ENCODE data around the gene CALU.

The CALU gene

DNA sequence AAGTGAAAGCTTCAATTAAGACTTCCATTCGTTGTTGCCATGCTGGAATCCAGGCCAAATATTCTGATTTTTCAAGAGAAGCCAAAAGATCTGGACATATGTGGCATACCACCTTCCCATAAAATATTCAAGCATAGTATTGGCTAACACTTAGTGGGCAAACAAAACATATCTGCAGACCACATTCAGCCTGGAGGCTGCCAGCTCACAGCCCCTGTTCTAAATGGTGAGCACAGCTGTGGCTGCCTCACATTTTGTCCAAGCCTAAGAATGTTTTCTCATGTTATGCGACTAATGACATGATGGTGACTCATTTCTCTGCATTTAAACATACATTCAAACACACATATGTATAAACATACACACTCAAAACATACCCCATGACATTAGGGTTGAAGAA is 10.6 kb upstream of the CALU start:
- no peaks in the 10 kb centered on the region for H3K36me3 ChIP-seq (ENCODE audit: insufficient read depth)
- no peak overlapping the region for H3K4me3 ChIP-seq (IDR thresholded peaks at IDR 0.05; ENCODE audit: insufficient read depth, low read depth, low read length)
- no peak overlapping the region for H3K27ac ChIP-seq
- no peaks in the 10 kb centered on the region for H3K27me3 ChIP-seq (ENCODE audit: insufficient read depth, low read depth)
- H3K4me2 ChIP-seq: no peak overlapping the region
- no peaks in the 10 kb centered on the region for H4K20me1 ChIP-seq (ENCODE audit: insufficient read depth)
- H2AFZ ChIP-seq (ENCODE audit: low read depth): no peak overlapping the region
- H3K79me2 ChIP-seq (ENCODE audit: insufficient read depth, low read depth): no peaks in the 10 kb centered on the region
- no peaks in the 10 kb centered on the region for H3K4me1 ChIP-seq (ENCODE audit: low read depth, poor library complexity, severe bottlenecking)
- no peak overlapping the region for H3K9ac ChIP-seq
- TF ChIP-seq, protein P1, sequence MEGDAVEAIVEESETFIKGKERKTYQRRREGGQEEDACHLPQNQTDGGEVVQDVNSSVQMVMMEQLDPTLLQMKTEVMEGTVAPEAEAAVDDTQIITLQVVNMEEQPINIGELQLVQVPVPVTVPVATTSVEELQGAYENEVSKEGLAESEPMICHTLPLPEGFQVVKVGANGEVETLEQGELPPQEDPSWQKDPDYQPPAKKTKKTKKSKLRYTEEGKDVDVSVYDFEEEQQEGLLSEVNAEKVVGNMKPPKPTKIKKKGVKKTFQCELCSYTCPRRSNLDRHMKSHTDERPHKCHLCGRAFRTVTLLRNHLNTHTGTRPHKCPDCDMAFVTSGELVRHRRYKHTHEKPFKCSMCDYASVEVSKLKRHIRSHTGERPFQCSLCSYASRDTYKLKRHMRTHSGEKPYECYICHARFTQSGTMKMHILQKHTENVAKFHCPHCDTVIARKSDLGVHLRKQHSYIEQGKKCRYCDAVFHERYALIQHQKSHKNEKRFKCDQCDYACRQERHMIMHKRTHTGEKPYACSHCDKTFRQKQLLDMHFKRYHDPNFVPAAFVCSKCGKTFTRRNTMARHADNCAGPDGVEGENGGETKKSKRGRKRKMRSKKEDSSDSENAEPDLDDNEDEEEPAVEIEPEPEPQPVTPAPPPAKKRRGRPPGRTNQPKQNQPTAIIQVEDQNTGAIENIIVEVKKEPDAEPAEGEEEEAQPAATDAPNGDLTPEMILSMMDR (conservative IDR thresholded peaks at IDR 0.05; ENCODE audit: low read depth, low read length): no peak

DNA sequence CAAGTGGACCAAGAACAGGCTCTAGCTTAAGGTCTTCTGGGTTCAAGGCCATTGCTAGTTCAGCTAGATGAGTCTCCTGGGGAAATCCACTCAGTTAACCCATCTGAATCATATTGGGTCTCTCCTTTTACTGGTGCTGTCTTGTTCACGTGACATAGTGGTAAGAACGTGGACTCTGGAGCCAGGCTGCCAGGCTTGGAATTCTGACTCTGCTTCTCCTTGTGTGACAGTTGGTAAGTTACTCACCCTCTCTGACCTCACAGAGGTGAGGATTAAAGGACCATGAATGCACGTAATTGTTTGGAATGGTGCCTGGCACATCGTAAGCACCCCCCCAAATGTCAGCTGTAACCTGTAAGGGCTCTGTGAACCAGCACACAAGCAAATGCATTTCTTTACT is 9.7 kb upstream of the CALU start:
- Histone ChIP-seq H3K9ac (no peak overlapping the region), H3K4me2 (no peak overlapping the region), H3K27ac (no peak overlapping the region), H3K27me3 (ENCODE audit: insufficient read depth, low read depth) (no peaks in the 10 kb centered on the region), H3K4me1 (ENCODE audit: low read depth, poor library complexity, severe bottlenecking) (no peaks in the 10 kb centered on the region), H3K79me2 (ENCODE audit: insufficient read depth, low read depth) (no peaks in the 10 kb centered on the region), H2AFZ (ENCODE audit: low read depth) (no peak overlapping the region), H3K4me3 (IDR thresholded peaks at IDR 0.05; ENCODE audit: insufficient read depth, low read depth, low read length) (no peak overlapping the region), H4K20me1 (ENCODE audit: insufficient read depth) (no peaks in the 10 kb centered on the region), H3K36me3 (ENCODE audit: insufficient read depth) (no peaks in the 10 kb centered on the region)
- TF ChIP-seq, protein P1 (conservative IDR thresholded peaks at IDR 0.05; ENCODE audit: low read depth, low read length): no peak

DNA sequence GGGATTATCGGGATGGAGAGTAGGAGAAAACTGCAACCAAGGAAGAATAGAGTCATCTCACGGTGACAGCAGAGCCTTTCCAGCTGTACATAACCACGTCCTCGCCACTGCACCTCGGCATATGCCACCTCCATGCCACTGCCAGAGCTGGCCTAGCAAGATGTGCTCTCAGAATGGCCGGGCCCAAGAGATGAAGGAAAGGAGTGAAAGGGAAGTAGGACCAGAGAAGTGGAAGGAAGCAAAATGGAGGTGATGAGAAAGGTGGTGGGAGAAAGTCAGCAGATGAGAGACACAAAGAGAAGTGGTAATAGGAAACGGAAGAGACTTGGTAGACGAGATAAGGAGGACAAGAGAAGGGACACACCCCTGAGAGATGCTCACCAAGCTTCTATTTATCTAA is 8.0 kb upstream of the CALU start:
- H3K36me3 ChIP-seq (ENCODE audit: insufficient read depth): no peaks in the 10 kb centered on the region
- no peak overlapping the region for H3K4me2 ChIP-seq
- H3K9ac ChIP-seq: no peak overlapping the region
- no peak overlapping the region for H3K4me3 ChIP-seq (IDR thresholded peaks at IDR 0.05; ENCODE audit: insufficient read depth, low read depth, low read length)
- TF ChIP-seq, protein P1 (conservative IDR thresholded peaks at IDR 0.05; ENCODE audit: low read depth, low read length): no peak
- H3K79me2 ChIP-seq (ENCODE audit: insufficient read depth, low read depth): no peaks in the 10 kb centered on the region
- no peak overlapping the region for H3K27ac ChIP-seq
- no peaks in the 10 kb centered on the region for H3K4me1 ChIP-seq (ENCODE audit: low read depth, poor library complexity, severe bottlenecking)
- no peaks in the 10 kb centered on the region for H3K27me3 ChIP-seq (ENCODE audit: insufficient read depth, low read depth)
- no peak overlapping the region for H2AFZ ChIP-seq (ENCODE audit: low read depth)
- no peaks in the 10 kb centered on the region for H4K20me1 ChIP-seq (ENCODE audit: insufficient read depth)

DNA sequence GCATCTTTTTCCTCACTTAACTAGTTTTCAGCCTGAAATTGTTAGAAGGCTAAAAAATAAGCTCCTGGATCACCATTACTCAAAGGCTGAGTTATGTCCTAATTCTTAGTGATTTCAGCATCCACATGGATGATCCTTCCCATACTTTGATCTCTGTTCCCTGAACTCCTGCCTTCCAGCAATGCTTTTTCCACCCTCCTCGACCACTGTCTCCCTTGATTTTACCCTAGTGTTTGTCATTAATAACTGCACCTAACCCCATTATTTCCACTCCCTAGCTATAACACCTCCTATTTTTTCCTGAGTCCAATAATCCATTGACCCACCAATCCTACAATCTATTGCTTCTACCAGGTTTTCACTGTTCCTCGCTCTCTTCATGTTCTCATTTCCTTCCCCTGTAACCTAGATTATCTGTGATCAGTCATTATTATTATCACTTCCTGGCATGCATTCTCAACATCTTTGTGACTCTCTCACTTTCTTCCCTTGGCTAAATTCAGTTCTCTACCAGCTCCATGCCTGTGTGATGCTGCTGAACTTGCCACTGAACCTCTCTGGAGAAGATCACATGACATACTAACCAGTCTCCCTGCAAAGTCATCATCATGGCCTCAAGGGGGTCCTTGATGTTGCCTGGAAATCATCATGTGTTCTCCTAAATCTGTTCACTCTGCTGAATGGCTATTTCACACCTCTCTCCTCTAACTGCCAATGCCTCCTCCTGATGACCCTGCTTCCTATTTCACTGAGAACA is 6.5 kb upstream of the CALU start:
- Histone ChIP-seq H2AFZ (ENCODE audit: low read depth) (no peak overlapping the region), H3K9ac (no peak overlapping the region), H3K4me3 (IDR thresholded peaks at IDR 0.05; ENCODE audit: insufficient read depth, low read depth, low read length) (no peak overlapping the region), H3K27ac (no peak overlapping the region), H4K20me1 (ENCODE audit: insufficient read depth) (no peaks in the 10 kb centered on the region), H3K4me2 (no peak overlapping the region), H3K36me3 (ENCODE audit: insufficient read depth) (no peaks in the 10 kb centered on the region), H3K79me2 (ENCODE audit: insufficient read depth, low read depth) (no peaks in the 10 kb centered on the region), H3K27me3 (ENCODE audit: insufficient read depth, low read depth) (no peaks in the 10 kb centered on the region), H3K4me1 (ENCODE audit: low read depth, poor library complexity, severe bottlenecking) (no peaks in the 10 kb centered on the region)
- TF ChIP-seq, protein P1 (conservative IDR thresholded peaks at IDR 0.05; ENCODE audit: low read depth, low read length): no peak
